Activated CD8-positive, alpha-beta T cell treated with anti-CD3 and anti-CD28 coated beads for 36 hours (primary cell): ENCODE results near the gene TEX51. TPM values are rescaled to one million over a fixed set of nuclear protein-coding genes. Genes with fewer than 3 reads are reported as not detected.

ENCODE experiments used
- ATAC-seq: fragments of 200-7000 bp; cut with Tn5 transposase; one replicate; pipeline ENCODE4 v1.10.0; 2021; ENCODE audit warnings: mild to moderate bottlenecking, moderate library complexity
- CTCF ChIA-PET: fragments of 350-600 bp; sonication (Branson Sonifier 250); formaldehyde crosslinking; loops from one replicate; lab custom pipeline; 2021; ENCODE audit warnings: antibody characterized with exemption; lab: Charles Lee
- POLR2A ChIA-PET: fragments of 350-600 bp; sonication (Branson Sonifier 250); formaldehyde crosslinking; loops from one replicate; lab custom pipeline; 2021; ENCODE audit warnings: antibody characterized with exemption; lab: Charles Lee
- DNase-seq: peaks from one replicate; pipeline ENCODE4 v3.0.0-alpha.2; 2020
- H3K27ac Mint-ChIP-seq: one replicate; pipeline ENCODE4 v1.8.0; 2021; ENCODE audit warnings: mild to moderate bottlenecking, mixed read lengths
- H3K27me3 Mint-ChIP-seq: one replicate; pipeline ENCODE4 v1.8.0; 2021; ENCODE audit warnings: mixed read lengths
- H3K36me3 Mint-ChIP-seq: one replicate; pipeline ENCODE4 v1.8.0; 2021; ENCODE audit warnings: low read depth, mixed read lengths
- H3K4me1 Mint-ChIP-seq: one replicate; pipeline ENCODE4 v1.8.0; 2021; ENCODE audit warnings: low read depth, mixed read lengths
- H3K4me3 Mint-ChIP-seq: one replicate; pipeline ENCODE4 v1.8.0; 2021; ENCODE audit warnings: mild to moderate bottlenecking, moderate library complexity, mixed read lengths
- H3K9me3 Mint-ChIP-seq: one replicate; pipeline ENCODE4 v1.8.0; 2021; ENCODE audit warnings: mixed read lengths
- intact Hi-C: fragments of 100-400 bp; cut with micrococcal nuclease; formaldehyde crosslinking; loops from one replicate; pipeline ENCODE4 v1.10.0; 2022
- total RNA-seq, 2 experiments: library from RNA; stranded (reverse); gene quantifications; one replicate each; pipeline ENCODE4 v1.2.3, GENCODE V29; 2021
- TF ChIP-seq, protein P1 (sequence below): fragments of 200-600 bp; IDR thresholded peaks from one replicate; pipeline ENCODE4 v1.8.0; 2022; ENCODE audit warnings: antibody characterized with exemption, mild to moderate bottlenecking

TEX51 gene
- total RNA-seq, result not detected

- CTCF ChIA-PET, result interaction anchor here (1.0 to 1.2 kb wide), 2 partner anchors 12 to 74 kb away, joined by 3 to 4 read pairs; no protein-coding TSS in a partner anchor
- DNase-seq (no peak), ATAC-seq (no peak)
- Mint-ChIP-seq H3K36me3 (no peaks in the 10 kb centered on the region), H3K27me3 (peaks cover under 1% of the 10 kb centered on the region), H3K27ac (no peak within 1 kb of the TSS), H3K4me1 (no peaks in the 10 kb centered on the region), H3K4me3 (no peak within 1 kb of the TSS), H3K9me3 (no peaks in the 10 kb centered on the region)
- POLR2A ChIA-PET, result no interaction called here
- intact Hi-C loops, result no loop called here
- TF ChIP-seq, protein P1, sequence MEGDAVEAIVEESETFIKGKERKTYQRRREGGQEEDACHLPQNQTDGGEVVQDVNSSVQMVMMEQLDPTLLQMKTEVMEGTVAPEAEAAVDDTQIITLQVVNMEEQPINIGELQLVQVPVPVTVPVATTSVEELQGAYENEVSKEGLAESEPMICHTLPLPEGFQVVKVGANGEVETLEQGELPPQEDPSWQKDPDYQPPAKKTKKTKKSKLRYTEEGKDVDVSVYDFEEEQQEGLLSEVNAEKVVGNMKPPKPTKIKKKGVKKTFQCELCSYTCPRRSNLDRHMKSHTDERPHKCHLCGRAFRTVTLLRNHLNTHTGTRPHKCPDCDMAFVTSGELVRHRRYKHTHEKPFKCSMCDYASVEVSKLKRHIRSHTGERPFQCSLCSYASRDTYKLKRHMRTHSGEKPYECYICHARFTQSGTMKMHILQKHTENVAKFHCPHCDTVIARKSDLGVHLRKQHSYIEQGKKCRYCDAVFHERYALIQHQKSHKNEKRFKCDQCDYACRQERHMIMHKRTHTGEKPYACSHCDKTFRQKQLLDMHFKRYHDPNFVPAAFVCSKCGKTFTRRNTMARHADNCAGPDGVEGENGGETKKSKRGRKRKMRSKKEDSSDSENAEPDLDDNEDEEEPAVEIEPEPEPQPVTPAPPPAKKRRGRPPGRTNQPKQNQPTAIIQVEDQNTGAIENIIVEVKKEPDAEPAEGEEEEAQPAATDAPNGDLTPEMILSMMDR, result no peak
Measured at GRCh38 chr2:126898636-126899035, at the start of gene TEX51. Gene TEX51 (plus strand): TSS chr2:126898890. CDS start chr2:126898919, 29 bp downstream.

DNA sequence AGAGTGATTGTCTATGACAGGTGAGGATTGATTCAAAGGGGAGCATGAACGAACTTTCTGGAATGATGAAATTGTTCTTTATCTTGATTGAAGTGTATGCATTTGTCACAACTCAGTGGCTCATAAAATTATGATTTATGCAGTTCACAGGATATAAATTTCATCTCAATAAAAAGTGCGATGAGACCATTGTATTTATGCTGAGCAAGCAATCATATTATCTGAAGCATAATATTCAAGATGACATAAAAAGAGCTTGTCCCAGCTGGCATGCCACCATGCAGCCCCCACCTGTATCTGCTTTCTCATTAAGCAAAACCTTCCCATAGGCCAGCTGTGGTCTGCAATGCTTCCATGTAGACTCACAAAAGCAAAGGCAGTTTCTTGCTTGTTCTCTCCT, 49.6 kb upstream of the TEX51 start:
- ChIA-PET CTCF (interaction anchor here (0.9 kb wide), 1 partner anchor 8 kb away, joined by 3 read pairs; no protein-coding TSS in a partner anchor), POLR2A (interaction anchor here (1.0 kb wide), 1 partner anchor 29 kb away, joined by 4 read pairs; no protein-coding TSS in a partner anchor)
- Mint-ChIP-seq H3K4me3 (no peak overlapping the region), H3K36me3 (no peaks in the 10 kb centered on the region), H3K27me3 (peaks cover 2% of the 10 kb centered on the region), H3K9me3 (no peaks in the 10 kb centered on the region), H3K27ac (no peak overlapping the region), H3K4me1 (no peaks in the 10 kb centered on the region)
- intact Hi-C loops, result no loop called here
- DNase-seq (no peak), ATAC-seq (no peak)
- TF ChIP-seq, protein P1, result no peak

DNA sequence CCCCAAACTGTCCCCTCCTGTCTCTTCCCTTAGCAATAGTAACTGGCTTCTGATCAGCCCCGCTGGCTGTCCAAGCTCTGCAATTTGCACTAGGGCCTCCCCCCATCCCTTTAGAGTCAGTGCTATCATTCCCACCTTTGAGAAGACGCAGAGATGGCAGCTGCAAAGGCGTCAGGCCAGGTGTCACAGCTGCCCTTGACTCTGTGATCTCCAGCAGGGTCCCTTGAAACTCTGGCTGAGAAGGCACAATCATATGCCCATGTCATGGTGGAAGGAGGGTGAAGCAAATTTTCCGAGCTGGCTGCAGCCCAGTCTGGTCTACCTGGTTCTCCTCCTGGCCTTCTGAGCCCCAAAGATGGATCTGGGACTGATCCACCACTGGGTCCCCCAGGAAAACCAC, 49.2 kb upstream of the TEX51 start:
- ChIA-PET POLR2A (interaction anchor here (1.0 kb wide), 1 partner anchor 30 kb away, joined by 4 read pairs; no protein-coding TSS in a partner anchor), CTCF (interaction anchor here (0.9 to 1.3 kb wide), 2 partner anchors 8 to 20 kb away, joined by 3 read pairs; no protein-coding TSS in a partner anchor)
- H3K4me1 Mint-ChIP-seq, result no peaks in the 10 kb centered on the region
- no peaks in the 10 kb centered on the region for H3K36me3 Mint-ChIP-seq
- no peak for ATAC-seq
- H3K4me3 Mint-ChIP-seq, result no peak overlapping the region
- no peak overlapping the region for H3K27ac Mint-ChIP-seq
- intact Hi-C loops, result no loop called here
- peaks cover 2% of the 10 kb centered on the region for H3K27me3 Mint-ChIP-seq
- H3K9me3 Mint-ChIP-seq, result no peaks in the 10 kb centered on the region
- DNase-seq, result no peak
- TF ChIP-seq, protein P1, result no peak

- no peak overlapping the region for H3K27ac Mint-ChIP-seq
- TF ChIP-seq, protein P1, result no peak
- H3K27me3 Mint-ChIP-seq, result peaks cover 2% of the 10 kb centered on the region
- intact Hi-C loops, result no loop called here
- H3K4me1 Mint-ChIP-seq, result no peaks in the 10 kb centered on the region
- ChIA-PET POLR2A (interaction anchor here (1.0 kb wide), 1 partner anchor 30 kb away, joined by 4 read pairs; no protein-coding TSS in a partner anchor), CTCF (interaction anchor here (0.9 to 1.3 kb wide), 3 partner anchors 9 to 122 kb away, joined by 3 read pairs; no protein-coding TSS in a partner anchor)
- no peak for ATAC-seq
- H3K9me3 Mint-ChIP-seq, result no peaks in the 10 kb centered on the region
- no peak for DNase-seq
- H3K4me3 Mint-ChIP-seq, result no peak overlapping the region
- H3K36me3 Mint-ChIP-seq, result no peaks in the 10 kb centered on the region
Measured at GRCh38 chr2:126849991-126850535, 48.6 kb upstream of the TEX51 start.

- ChIA-PET CTCF (interaction anchor here (1.1 kb wide), 1 partner anchor 121 kb away, joined by 3 read pairs; no protein-coding TSS in a partner anchor), POLR2A (no interaction called here)
- Mint-ChIP-seq H3K27ac (no peak overlapping the region), H3K4me1 (no peaks in the 10 kb centered on the region), H3K36me3 (no peaks in the 10 kb centered on the region), H3K4me3 (no peak overlapping the region), H3K9me3 (no peaks in the 10 kb centered on the region), H3K27me3 (peaks cover 2% of the 10 kb centered on the region)
- ATAC-seq (no peak), DNase-seq (no peak)
- TF ChIP-seq, protein P1, result no peak
- intact Hi-C loops, result no loop called here
Measured at GRCh38 chr2:126850940-126851339, 47.8 kb upstream of the TEX51 start.
